Hepatocyte (in vitro differentiated cells): ENCODE measurements around the gene ANKEF1. TPM values are rescaled to one million over a fixed set of nuclear protein-coding genes. Genes with fewer than 3 reads are reported as not detected.

ENCODE experiments used
- DNase-seq: peaks from one replicate; pipeline ENCODE4 v3.0.0-alpha.2; 2016; ENCODE audit warnings: low spot score
- H2AFZ ChIP-seq: fragments of 200-600 bp; sonication (generic); 2 replicates; pipeline ENCODE4 v1.6.0; 2016; ENCODE audit warnings: antibody characterized with exemption, mild to moderate bottlenecking
- H3K27ac ChIP-seq: fragments of 200-600 bp; sonication (generic); 2 replicates; pipeline ENCODE4 v1.5.1; 2016; ENCODE audit warnings: mild to moderate bottlenecking
- H3K27me3 ChIP-seq: fragments of 200-600 bp; sonication (generic); 2 replicates; pipeline ENCODE4 v1.6.1; 2016
- H3K36me3 ChIP-seq: fragments of 200-600 bp; sonication (generic); replicated peaks from 2 replicates; pipeline ENCODE4 v1.5.1; 2016; ENCODE audit warnings: low read depth; ENCODE audit not compliant: insufficient read depth
- H3K4me1 ChIP-seq: fragments of 200-600 bp; sonication (generic); 2 replicates; pipeline ENCODE4 v1.5.1; 2016; ENCODE audit warnings: mild to moderate bottlenecking, moderate library complexity; ENCODE audit not compliant: insufficient read depth
- H3K4me2 ChIP-seq: fragments of 200-600 bp; sonication (generic); 2 replicates; pipeline ENCODE4 v1.6.0; 2016
- H3K4me3 ChIP-seq: fragments of 200-600 bp; sonication (generic); 2 replicates; pipeline ENCODE4 v1.5.1; 2016; ENCODE audit warnings: mild to moderate bottlenecking
- H3K79me2 ChIP-seq: fragments of 200-600 bp; sonication (generic); 2 replicates; pipeline ENCODE4 v1.6.0; 2017; ENCODE audit warnings: mild to moderate bottlenecking
- H3K9me2 ChIP-seq: fragments of 200-600 bp; sonication (generic); replicated peaks from 2 replicates; pipeline ENCODE4 v1.6.0; 2017; ENCODE audit warnings: mild to moderate bottlenecking; ENCODE audit not compliant: insufficient read depth
- H3K9me3 ChIP-seq: fragments of 200-600 bp; sonication (generic); 2 replicates; pipeline ENCODE4 v1.5.1; 2016; ENCODE audit warnings: low read depth, mild to moderate bottlenecking
- H4K20me1 ChIP-seq: fragments of 200-600 bp; sonication (generic); 2 replicates; pipeline ENCODE4 v1.6.0; 2016; ENCODE audit warnings: mild to moderate bottlenecking; ENCODE audit not compliant: insufficient read depth, poor library complexity, severe bottlenecking
- CTCF ChIP-seq: fragments of 200-600 bp; sonication (generic); IDR thresholded peaks from 2 replicates; pipeline ENCODE4 v1.5.1; 2016; ENCODE audit warnings: antibody characterized with exemption, mild to moderate bottlenecking; ENCODE audit not compliant: poor library complexity
- EZH2 ChIP-seq: fragments of 200-600 bp; sonication (generic); IDR thresholded peaks from 2 replicates; pipeline ENCODE4 v1.6.1; 2016; ENCODE audit warnings: antibody characterized with exemption, mild to moderate bottlenecking, borderline replicate concordance
- EZH2phosphoT487 ChIP-seq: fragments of 200-600 bp; sonication (generic); IDR thresholded peaks from one replicate; pipeline ENCODE4 v1.6.1; 2018; ENCODE audit warnings: antibody characterized with exemption, mild to moderate bottlenecking, low read depth, moderate library complexity; ENCODE audit not compliant: unreplicated experiment, severe bottlenecking
- WGBS: methylation state at CpG from one replicate; pipeline ENCODE4 v1.1.6; 2016; ENCODE audit warnings: low lambda C conversion rate; ENCODE audit errors: missing lambda C conversion rate; 5-methylcytosine and 5-hydroxymethylcytosine counted together
- polyA plus RNA-seq: library from polyadenylated mRNA; unstranded; fragments of >200 nt; fragmentation: Nextera tagmentation; extraction: Ambion mirVana; gene quantifications from 2 replicates; pipeline ENCODE4 v1.2.1, GENCODE V29; 2016
- total RNA-seq: library from RNA; depleted of rRNA; stranded (reverse); fragments of >200 nt; gene quantifications from 2 replicates; pipeline ENCODE4 v1.2.3, GENCODE V29; 2014

The ANKEF1 gene
- total and polyA plus RNA-seq, 2 experiments from 2014 or later, result 1.2 to 4.7 TPM

GRCh38 chr20:10063482-10063881 is 28.7 kb downstream of the ANKEF1 start:
- no peak for TF ChIP-seq CTCF
- no peak for TF ChIP-seq EZH2
- no peak for TF ChIP-seq EZH2phosphoT487
- 96% methylated on average over 2 of the region's 2 CpGs for WGBS
- H3K27ac ChIP-seq, result no peak overlapping the region
- H3K4me3 ChIP-seq, result no peak overlapping the region
- no peak overlapping the region for H2AFZ ChIP-seq
- no peaks in the 10 kb centered on the region for H3K36me3 ChIP-seq
- H3K9me2 ChIP-seq, result no peaks in the 10 kb centered on the region
- H3K4me2 ChIP-seq, result no peak overlapping the region
- H4K20me1 ChIP-seq, result no peaks in the 10 kb centered on the region
- H3K27me3 ChIP-seq, result no peaks in the 10 kb centered on the region
- no peaks in the 10 kb centered on the region for H3K9me3 ChIP-seq
- no peak for DNase-seq
- H3K79me2 ChIP-seq, result no peaks in the 10 kb centered on the region
- no peaks in the 10 kb centered on the region for H3K4me1 ChIP-seq

GRCh38 chr20:10064611-10065010 is 29.8 kb downstream of the ANKEF1 start:
- H3K4me3 ChIP-seq, result no peak overlapping the region
- H2AFZ ChIP-seq, result no peak overlapping the region
- no peaks in the 10 kb centered on the region for H3K79me2 ChIP-seq
- H3K9me3 ChIP-seq, result no peaks in the 10 kb centered on the region
- H3K27ac ChIP-seq, result no peak overlapping the region
- TF ChIP-seq EZH2 (no peak), CTCF (no peak), EZH2phosphoT487 (no peak)
- no peak for DNase-seq
- no peaks in the 10 kb centered on the region for H3K4me1 ChIP-seq
- H3K36me3 ChIP-seq, result no peaks in the 10 kb centered on the region
- WGBS, result 83% methylated on average over 1 of the region's 1 CpG
- no peak overlapping the region for H3K4me2 ChIP-seq
- no peaks in the 10 kb centered on the region for H3K9me2 ChIP-seq
- H3K27me3 ChIP-seq, result no peaks in the 10 kb centered on the region
- no peaks in the 10 kb centered on the region for H4K20me1 ChIP-seq

GRCh38 chr20:10065154-10065833 is 30.5 kb downstream of the ANKEF1 start:
- H3K4me3 ChIP-seq, result no peak overlapping the region
- H3K4me2 ChIP-seq, result no peak overlapping the region
- H3K9me3 ChIP-seq, result no peaks in the 10 kb centered on the region
- no peaks in the 10 kb centered on the region for H3K36me3 ChIP-seq
- DNase-seq, result no peak
- H3K27me3 ChIP-seq, result no peaks in the 10 kb centered on the region
- WGBS, result 95% methylated on average over 3 of the region's 3 CpGs
- no peaks in the 10 kb centered on the region for H4K20me1 ChIP-seq
- H3K9me2 ChIP-seq, result no peaks in the 10 kb centered on the region
- no peak overlapping the region for H2AFZ ChIP-seq
- TF ChIP-seq EZH2phosphoT487, result no peak
- TF ChIP-seq EZH2, result no peak
- TF ChIP-seq CTCF, result no peak
- no peak overlapping the region for H3K27ac ChIP-seq
- H3K79me2 ChIP-seq, result no peaks in the 10 kb centered on the region
- H3K4me1 ChIP-seq, result no peaks in the 10 kb centered on the region
